DMS79 treated with DMSO at 0.1 percent for 48 hours (cell line): ENCODE results near the gene CCDC93.

Source experiments
- DNase-seq: peaks from one replicate; lab custom pipeline; 2025; lab: John Stamatoyannopoulos, UW

CCDC93 gene

DNA sequence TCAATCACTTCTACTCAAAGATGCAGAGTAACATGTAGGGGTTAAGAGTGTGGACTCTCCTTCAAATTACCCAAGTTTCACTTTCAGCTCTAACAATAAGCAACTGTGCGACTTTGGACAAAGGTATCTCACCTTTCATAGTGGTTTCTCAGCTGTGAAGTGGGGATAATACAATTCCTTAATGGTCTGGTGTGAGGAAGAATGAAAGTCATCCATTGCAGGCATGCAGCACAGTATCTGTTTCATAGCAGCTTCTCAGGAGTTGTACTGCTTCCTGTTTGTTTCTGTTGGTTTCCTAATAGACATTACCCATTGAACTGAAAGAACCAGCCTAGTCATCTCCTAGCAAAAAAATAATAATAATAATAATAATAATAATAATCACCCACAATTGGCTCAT, 125.0 kb downstream of the CCDC93 start:
- DNase-seq = no peak

DNA sequence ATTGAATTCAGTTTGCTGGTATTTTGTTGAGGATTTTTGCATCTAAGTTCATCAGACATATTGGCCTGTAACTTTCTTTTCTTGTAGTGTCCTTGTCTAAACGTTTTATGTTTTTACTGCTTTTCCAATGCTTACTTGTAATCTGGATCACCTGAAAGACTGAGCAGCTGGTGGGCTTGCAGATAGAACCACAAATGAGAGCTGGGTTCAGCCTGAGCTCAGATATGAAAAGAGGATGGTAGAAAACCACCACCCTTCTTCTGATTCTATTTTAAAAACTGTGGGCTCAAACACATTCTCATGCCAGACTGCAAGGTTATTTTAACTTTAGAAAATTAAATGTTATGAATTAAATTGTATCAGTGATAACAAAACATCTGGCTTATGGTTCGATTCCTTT, 128.6 kb downstream of the CCDC93 start:
- DNase-seq = no peak

DNA sequence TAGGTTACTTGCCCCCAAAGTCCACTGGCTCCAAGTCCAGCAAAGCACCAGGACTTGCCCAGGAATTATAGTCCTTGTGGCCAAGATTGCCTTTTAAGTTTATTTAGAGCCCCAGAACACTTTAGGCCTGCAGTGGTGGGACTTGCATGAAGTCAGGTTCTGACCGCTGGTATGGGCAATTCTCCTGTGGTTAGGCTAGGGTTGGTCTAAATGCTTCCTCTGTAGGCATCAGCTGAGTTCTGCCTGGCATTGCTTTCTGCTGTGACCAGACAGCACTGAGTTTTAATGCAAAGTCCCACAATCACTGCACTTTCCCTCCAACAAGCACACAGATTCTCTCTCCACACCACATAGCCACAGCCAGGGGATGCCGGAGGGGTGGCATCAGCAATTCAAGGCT, 134.9 kb downstream of the CCDC93 start:
- no peak for DNase-seq

DNA sequence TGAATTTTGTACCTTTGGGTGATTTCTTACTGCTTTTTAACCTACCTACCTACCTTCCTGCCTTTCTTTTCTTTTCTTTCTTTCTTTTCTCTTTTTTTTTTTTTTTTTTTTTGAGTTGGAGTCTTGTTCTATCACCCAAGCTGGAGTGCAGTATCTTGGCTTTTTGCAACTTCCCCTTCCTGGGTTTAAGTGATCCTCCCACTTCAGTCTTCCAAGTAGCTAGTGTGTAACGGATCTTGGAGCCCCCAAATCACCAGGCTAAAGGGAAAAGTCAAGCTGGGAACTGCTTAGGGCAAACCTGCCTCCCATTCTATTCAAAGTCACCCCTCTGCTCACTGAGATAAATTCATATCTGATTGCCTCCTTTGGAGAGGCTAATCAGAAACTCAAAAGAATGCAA, 138.1 kb downstream of the CCDC93 start:
- no peak for DNase-seq
